Mammary epithelial cell (primary cell): ENCODE results near the gene HSPE1.

ENCODE experiments used
- EZH2 ChIP-seq: IDR thresholded peaks from 2 replicates; pipeline ENCODE4 v1.6.1; 2012; ENCODE audit warnings: low read length, inconsistent platforms, borderline replicate concordance
- TF ChIP-seq, protein P1 (sequence below), 2 donors: IDR thresholded peaks in 1 of 2; conservative IDR thresholded peaks in 1 of 2; 2 replicates each; pipeline ENCODE4 v1.5.1; 2011 to 2012; ENCODE audit warnings: inconsistent platforms in 2 of 2, low read length in 2 of 2, mild to moderate bottlenecking in 2 of 2, control low read depth in 1 of 2, low read depth in 1 of 2; ENCODE audit not compliant: insufficient read depth in 1 of 2; ENCODE audit errors: extremely low read depth in 1 of 2

DNA sequence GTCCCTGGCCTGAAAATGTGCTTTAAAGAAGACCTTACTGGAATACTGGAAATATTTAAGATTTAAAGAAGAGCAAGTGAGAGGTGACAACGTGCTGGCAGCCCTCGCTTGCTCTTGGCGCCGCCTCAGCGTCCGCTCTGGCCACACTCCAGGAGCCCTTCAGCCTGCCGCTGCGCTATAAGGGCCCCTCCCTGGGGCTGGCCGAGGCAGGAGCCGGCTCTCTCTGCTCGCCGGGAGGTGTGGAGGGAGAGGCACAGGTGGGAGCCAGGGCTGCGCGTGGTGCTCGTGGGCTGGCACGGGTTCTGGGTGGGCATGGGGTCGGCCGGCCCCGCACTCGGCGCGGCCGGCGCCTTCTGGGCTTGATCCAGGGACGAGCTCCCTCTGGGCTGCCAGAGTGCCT, 49.7 kb upstream of the HSPE1 start:
- TF ChIP-seq EZH2, result no peak
- TF ChIP-seq, protein P1, sequence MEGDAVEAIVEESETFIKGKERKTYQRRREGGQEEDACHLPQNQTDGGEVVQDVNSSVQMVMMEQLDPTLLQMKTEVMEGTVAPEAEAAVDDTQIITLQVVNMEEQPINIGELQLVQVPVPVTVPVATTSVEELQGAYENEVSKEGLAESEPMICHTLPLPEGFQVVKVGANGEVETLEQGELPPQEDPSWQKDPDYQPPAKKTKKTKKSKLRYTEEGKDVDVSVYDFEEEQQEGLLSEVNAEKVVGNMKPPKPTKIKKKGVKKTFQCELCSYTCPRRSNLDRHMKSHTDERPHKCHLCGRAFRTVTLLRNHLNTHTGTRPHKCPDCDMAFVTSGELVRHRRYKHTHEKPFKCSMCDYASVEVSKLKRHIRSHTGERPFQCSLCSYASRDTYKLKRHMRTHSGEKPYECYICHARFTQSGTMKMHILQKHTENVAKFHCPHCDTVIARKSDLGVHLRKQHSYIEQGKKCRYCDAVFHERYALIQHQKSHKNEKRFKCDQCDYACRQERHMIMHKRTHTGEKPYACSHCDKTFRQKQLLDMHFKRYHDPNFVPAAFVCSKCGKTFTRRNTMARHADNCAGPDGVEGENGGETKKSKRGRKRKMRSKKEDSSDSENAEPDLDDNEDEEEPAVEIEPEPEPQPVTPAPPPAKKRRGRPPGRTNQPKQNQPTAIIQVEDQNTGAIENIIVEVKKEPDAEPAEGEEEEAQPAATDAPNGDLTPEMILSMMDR (conservative IDR thresholded peaks at IDR 0.05 in 1 of 2, IDR thresholded peaks at IDR 0.05 in 1 of 2; ENCODE audit: extremely low read depth in 1 of 2, insufficient read depth in 1 of 2, low read depth in 1 of 2, low read length in 2 of 2), result no peak
